Measurements from ENCODE around the gene PDCL2.

PDCL2 gene

DNA sequence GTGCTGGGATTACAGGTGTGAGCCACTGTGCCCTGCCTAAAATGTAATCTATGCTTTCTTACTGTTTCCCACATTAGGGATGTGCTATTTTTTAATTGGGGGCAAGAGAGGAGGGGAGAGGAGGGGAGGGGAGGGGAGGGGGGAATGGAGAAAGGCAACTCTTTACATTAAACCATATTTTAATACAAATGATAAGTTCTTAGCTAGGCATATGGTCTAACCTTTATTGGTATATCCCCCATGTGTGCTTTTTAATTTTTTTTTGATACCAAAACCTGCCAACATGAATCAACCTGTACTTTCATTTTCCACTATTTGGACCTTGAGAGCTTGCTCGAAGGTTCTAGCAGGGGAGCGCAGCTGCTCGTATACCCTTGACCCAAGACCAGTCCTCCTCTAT lies 51.8 kb downstream of the PDCL2 start:
- DNase-seq (ENCODE audit: low read depth) = no peak
- TF ChIP-seq, protein P1, sequence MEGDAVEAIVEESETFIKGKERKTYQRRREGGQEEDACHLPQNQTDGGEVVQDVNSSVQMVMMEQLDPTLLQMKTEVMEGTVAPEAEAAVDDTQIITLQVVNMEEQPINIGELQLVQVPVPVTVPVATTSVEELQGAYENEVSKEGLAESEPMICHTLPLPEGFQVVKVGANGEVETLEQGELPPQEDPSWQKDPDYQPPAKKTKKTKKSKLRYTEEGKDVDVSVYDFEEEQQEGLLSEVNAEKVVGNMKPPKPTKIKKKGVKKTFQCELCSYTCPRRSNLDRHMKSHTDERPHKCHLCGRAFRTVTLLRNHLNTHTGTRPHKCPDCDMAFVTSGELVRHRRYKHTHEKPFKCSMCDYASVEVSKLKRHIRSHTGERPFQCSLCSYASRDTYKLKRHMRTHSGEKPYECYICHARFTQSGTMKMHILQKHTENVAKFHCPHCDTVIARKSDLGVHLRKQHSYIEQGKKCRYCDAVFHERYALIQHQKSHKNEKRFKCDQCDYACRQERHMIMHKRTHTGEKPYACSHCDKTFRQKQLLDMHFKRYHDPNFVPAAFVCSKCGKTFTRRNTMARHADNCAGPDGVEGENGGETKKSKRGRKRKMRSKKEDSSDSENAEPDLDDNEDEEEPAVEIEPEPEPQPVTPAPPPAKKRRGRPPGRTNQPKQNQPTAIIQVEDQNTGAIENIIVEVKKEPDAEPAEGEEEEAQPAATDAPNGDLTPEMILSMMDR (conservative IDR thresholded peaks at IDR 0.05; ENCODE audit: low read depth, low read length) = no peak
- H3K4me3 ChIP-seq (ENCODE audit: low read length) = no peak overlapping the region

DNA sequence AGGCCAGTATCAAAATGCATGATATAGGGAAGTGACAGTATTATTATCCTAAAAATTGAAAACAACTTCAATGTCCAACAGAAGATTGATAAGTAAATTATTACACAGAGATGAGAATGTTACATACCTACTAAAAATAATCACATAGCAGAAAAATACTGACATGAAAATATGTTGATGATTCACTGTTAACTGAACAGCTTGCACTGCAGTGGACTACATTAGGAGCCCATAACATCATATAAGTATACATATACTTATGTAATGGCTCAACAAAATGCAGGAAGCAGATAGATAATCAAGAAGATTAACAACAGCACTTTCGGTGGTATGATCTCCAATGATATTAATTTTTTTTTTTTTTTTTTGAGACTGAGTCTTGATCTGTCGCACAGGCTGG lies 52.4 kb downstream of the PDCL2 start:
- no peak for DNase-seq (ENCODE audit: low read depth)

GRCh38 chr4:55538531-55538930 lies 53.5 kb downstream of the PDCL2 start:
- DNase-seq (ENCODE audit: low read depth) = no peak
- TF ChIP-seq, protein P1 (conservative IDR thresholded peaks at IDR 0.05; ENCODE audit: low read depth, low read length) = no peak
- H3K4me3 ChIP-seq (ENCODE audit: low read length) = no peak overlapping the region

More for the DNA sequence above, 52.4 kb downstream of the PDCL2 start:
- no peak overlapping the region for H3K4me3 ChIP-seq (ENCODE audit: low read length)
- TF ChIP-seq, protein P1 (conservative IDR thresholded peaks at IDR 0.05; ENCODE audit: low read depth, low read length) = no peak

- no peak overlapping the region for H3K4me3 ChIP-seq (ENCODE audit: low read length)
- DNase-seq (ENCODE audit: low read depth) = no peak
- TF ChIP-seq, protein P1 (conservative IDR thresholded peaks at IDR 0.05; ENCODE audit: low read depth, low read length) = no peak
Measured at GRCh38 chr4:55534306-55534705, 57.7 kb downstream of the PDCL2 start.

DNA sequence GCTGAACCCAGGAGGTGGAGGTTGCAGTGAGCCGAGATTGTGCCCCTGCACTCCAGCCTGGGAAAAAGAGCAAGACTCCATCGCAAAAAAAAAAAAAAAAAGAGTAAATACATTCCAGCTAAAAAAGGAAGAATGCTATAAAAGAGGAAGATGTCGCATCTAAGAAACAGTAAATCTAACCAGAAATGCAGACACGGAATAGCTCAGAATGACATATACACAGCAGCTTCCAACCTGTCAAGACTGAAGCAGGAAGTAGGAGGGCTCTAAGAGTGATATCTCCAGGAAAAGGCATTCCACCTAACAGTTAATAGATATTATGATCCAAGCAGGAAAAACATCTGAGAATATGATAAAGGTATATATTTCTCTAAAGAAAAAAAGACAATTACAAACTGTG lies 61.4 kb downstream of the PDCL2 start:
- TF ChIP-seq, protein P1 (conservative IDR thresholded peaks at IDR 0.05; ENCODE audit: low read depth, low read length) = no peak

GRCh38 chr4:55530167-55530566 lies 61.9 kb downstream of the PDCL2 start:
- H3K4me3 ChIP-seq (ENCODE audit: low read length) = no peak overlapping the region
- no peak for DNase-seq (ENCODE audit: low read depth)
- TF ChIP-seq, protein P1 (conservative IDR thresholded peaks at IDR 0.05; ENCODE audit: low read depth, low read length) = no peak

More for the DNA sequence above, 61.4 kb downstream of the PDCL2 start:
- DNase-seq (ENCODE audit: low read depth) = no peak
- H3K4me3 ChIP-seq (ENCODE audit: low read length) = no peak overlapping the region

- no peak for DNase-seq (ENCODE audit: low read depth)
- TF ChIP-seq, protein P1 (conservative IDR thresholded peaks at IDR 0.05; ENCODE audit: low read depth, low read length) = no peak
- H3K4me3 ChIP-seq (ENCODE audit: low read length) = no peak overlapping the region
Measured at GRCh38 chr4:55528491-55528890, 63.6 kb downstream of the PDCL2 start.

Data from retinal pigment epithelial cell (primary cell).